ENCODE data around the gene LARP4.
"Not testable (repeated sequence)": the region's sequence is repeated elsewhere in the genome, so short reads cannot be mapped to it uniquely, and the experiment has no call there.

The LARP4 gene

DNA sequence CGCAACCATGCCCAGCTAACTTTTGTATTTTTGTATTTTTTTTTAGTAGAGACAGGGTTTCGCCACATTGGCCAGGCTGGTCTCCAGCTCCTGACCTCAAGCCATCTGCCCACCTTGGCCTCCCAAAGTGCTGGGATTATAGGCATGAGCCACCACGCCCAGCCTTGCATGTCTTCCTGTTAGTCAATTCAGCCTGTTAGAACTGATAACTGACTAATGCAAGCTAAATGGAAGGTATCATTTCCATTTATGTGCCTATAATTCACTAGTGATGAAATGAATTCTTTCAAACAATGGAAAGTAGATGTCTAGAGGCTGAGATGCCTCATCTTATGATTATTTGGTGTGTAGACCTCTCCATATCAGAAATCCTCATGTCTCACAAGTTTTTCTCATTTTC, 66.8 kb downstream of the LARP4 start:
- FAIRE-seq (no peak), DNase-seq (ENCODE audit: extremely low spot score, insufficient read length, low read depth) (no peak)

DNA sequence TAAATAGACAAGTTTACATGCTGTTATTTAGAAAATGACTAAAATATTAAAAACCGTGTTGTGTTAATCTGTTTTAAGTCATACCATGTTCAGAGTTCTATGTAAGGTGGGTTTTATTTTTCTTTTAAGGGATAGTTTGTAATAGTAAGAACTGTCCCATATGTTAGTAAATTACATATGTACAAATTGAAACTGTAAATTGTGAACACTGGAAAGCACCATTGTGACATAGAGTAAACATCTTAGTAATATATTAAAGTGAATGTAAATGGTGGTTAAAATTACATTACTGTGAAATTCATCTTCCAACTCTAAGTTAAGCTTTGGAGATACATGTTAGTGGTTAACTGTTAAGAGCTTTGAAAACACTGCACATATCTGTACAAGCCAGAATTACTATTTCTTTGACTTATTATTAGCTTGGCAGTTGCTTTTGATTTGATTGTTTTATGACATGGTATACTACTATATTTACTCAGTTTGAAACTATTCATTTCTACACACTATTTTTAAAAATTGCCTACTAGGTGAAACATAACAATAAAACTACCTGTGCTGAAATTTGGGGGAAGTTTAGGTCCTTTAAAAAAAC, 76.7 kb downstream of the LARP4 start:
- FAIRE-seq, result no peak
- DNase-seq (ENCODE audit: extremely low spot score, insufficient read length, low read depth), result no peak

GRCh38 chr12:50482571-50482970, 81.9 kb downstream of the LARP4 start:
- FAIRE-seq, result no peak
- DNase-seq (ENCODE audit: extremely low spot score, insufficient read length, low read depth), result no peak

DNA sequence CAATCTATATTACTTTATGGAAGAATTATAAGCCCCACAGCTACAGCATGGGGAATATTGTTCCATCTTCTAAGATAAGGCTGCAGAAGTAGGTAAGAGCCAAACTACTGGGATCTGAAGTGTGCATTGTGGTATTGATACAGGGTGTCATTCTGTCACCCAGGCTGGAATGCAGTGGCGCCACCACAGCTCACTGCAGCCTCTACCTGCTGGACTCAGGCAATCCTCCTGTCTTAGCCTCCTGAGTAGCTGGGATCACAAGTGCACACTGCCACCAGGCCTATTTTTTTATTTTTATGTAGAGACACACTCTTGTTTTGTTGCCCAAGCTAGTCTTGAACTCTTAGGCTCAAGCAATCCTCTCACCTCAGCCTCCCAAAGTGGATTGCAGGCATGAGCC, 82.8 kb downstream of the LARP4 start:
- DNase-seq (ENCODE audit: extremely low spot score, insufficient read length, low read depth) (no peak), FAIRE-seq (no peak)

DNA sequence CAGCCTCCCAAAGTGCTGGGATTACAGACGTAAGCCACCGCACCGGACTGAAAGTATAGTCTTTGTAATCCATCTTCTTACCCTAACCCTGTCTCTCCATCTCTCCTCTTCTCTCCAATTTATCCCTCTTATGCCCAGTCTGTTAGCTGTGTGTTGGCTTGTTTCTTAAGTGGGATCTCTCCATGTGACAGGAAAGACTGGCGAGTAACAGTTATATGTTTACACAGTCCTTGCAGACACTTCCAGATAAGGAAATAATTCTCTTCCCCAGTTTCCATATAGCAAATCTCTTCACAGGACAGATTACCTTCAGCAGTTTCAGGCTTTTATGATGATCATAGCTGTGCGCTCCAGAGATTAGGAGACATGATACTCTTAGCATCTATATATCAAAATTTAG, 88.1 kb downstream of the LARP4 start:
- DNase-seq (ENCODE audit: extremely low spot score, insufficient read length, low read depth) (no peak), FAIRE-seq (no peak)

GRCh38 chr12:50498119-50498518, 97.4 kb downstream of the LARP4 start:
- not testable (repeated sequence) for FAIRE-seq; DNase-seq (ENCODE audit: extremely low spot score, insufficient read length, low read depth)

GRCh38 chr12:50504798-50505674, 104.4 kb downstream of the LARP4 start, which contains the start of gene DIP2B:
Gene DIP2B, plus strand, starts transcription at chr12:50504985. Its CDS starts 156 bp downstream, at chr12:50505141.
- FAIRE-seq (peak; percentile 92), DNase-seq (ENCODE audit: extremely low spot score, insufficient read length, low read depth) (peak; percentile 86)

- FAIRE-seq, result peak; percentile 73
- no peak for DNase-seq (ENCODE audit: extremely low spot score, insufficient read length, low read depth)
Observed at GRCh38 chr12:50505675-50506530, 105.2 kb downstream of the LARP4 start.

GRCh38 chr12:50506753-50507473, 106.2 kb downstream of the LARP4 start:
- FAIRE-seq (no peak), DNase-seq (ENCODE audit: extremely low spot score, insufficient read length, low read depth) (no peak)

- FAIRE-seq (no peak), DNase-seq (ENCODE audit: extremely low spot score, insufficient read length, low read depth) (no peak)
Observed at GRCh38 chr12:50507474-50507838, 106.8 kb downstream of the LARP4 start.

GRCh38 chr12:50507930-50508329, 107.2 kb downstream of the LARP4 start:
- peak; percentile 5 for FAIRE-seq
- DNase-seq (ENCODE audit: extremely low spot score, insufficient read length, low read depth), result no peak

- DNase-seq (ENCODE audit: extremely low spot score, insufficient read length, low read depth) (no peak), FAIRE-seq (no peak)
Observed at GRCh38 chr12:50508414-50508813, 107.7 kb downstream of the LARP4 start.

DNA sequence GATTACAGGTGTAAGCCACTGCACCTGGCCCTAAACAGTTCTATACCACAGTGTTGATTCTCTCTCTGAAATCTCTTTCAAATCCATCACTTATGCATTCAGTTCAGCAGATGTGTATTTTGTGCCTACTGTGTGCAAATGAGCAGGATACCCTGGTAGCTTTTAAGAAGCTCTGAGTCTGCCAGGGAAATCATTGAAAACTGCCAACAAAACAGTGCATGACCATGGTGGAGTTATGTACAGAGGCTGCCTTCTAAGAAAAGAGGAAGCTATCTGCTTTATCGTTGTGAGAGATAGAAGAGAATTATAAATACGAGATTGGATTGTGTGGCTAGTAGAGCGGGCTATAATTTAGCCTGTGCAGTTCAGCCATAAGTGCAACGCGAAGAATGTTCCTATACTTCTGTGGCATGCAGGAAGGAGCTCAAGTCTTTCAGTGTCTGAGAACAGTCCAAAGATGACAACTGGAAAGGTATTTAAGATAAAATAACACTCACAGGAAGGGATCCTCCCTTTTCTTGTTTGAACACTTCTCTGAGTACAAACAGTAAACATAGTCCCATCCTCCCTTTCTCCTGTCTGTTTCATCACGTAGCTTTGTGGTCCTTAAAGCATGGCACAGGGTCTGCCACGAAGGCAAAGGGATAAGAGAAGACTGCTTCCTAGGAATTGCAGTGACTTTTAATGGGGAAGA, 108.4 kb downstream of the LARP4 start:
- FAIRE-seq (no peak), DNase-seq (ENCODE audit: extremely low spot score, insufficient read length, low read depth) (no peak)

GRCh38 chr12:50514526-50515276, 114.0 kb downstream of the LARP4 start:
- FAIRE-seq (peak; percentile 78), DNase-seq (ENCODE audit: extremely low spot score, insufficient read length, low read depth) (no peak)

- DNase-seq (ENCODE audit: extremely low spot score, insufficient read length, low read depth) (no peak), FAIRE-seq (no peak)
Observed at GRCh38 chr12:50515587-50515986, 114.9 kb downstream of the LARP4 start.

DNA sequence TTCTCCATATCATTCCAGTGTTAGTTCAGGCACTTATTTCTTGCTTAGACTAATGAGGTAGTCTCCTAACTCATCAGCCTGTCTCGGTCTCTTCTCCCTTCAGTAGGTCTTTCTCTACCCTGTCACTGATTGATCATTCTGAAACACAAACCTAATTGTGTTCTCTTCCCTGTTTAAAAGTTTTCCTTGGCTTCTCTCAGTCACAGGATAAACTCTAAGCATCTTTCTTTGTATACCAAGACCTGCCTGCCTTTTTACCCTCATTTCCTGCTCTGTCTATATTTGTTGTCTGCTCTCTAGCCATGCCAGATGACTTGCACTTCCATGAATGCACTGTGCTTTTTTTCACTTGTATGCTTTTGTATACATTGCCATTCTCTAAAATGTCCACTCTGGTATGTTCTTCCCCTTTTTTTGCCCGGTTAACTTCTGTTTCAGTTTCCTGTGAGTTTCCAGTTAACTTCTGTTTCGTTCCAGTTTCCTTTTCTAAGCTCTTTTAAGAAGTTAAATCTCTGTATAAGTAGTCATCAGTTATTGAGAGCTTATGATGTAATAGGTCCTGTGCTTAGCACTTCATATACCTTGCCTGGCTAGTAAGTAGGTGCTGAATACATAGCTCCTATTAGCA, 116.8 kb downstream of the LARP4 start:
- FAIRE-seq (peak; percentile 88), DNase-seq (ENCODE audit: extremely low spot score, insufficient read length, low read depth) (no peak)

GRCh38 chr12:50518090-50518489, 117.4 kb downstream of the LARP4 start:
- DNase-seq (ENCODE audit: extremely low spot score, insufficient read length, low read depth) (no peak), FAIRE-seq (no peak)

DNA sequence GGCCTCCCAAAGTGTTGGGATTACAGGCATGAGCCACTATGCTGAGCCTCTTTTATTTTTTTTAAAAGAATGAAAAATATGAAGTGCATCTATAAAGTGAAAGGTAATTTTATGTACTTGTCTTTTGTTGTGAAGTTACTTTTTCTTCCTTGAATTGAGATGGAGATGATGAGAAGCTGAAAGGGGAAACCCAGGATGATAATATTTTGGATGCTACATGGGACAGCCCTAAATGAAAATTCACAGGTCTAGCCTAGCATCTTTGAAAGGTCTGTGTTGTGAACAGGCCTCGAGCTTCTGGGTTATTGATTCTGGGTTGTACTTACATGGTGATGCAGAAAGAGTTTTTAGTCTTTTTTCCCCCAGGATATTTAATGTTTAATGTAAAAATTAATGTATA, 118.7 kb downstream of the LARP4 start:
- no peak for DNase-seq (ENCODE audit: extremely low spot score, insufficient read length, low read depth)
- no peak for FAIRE-seq

Data from GM18507 (cell line).